ENCODE data around the gene NSMF.
A peak's percentile ranks its signal among the peaks of the same experiment; 100 is the strongest.
"Not testable (repeated sequence)": the region's sequence is repeated elsewhere in the genome, so short reads cannot be mapped to it uniquely, and the experiment has no call there.

Gene NSMF

DNA sequence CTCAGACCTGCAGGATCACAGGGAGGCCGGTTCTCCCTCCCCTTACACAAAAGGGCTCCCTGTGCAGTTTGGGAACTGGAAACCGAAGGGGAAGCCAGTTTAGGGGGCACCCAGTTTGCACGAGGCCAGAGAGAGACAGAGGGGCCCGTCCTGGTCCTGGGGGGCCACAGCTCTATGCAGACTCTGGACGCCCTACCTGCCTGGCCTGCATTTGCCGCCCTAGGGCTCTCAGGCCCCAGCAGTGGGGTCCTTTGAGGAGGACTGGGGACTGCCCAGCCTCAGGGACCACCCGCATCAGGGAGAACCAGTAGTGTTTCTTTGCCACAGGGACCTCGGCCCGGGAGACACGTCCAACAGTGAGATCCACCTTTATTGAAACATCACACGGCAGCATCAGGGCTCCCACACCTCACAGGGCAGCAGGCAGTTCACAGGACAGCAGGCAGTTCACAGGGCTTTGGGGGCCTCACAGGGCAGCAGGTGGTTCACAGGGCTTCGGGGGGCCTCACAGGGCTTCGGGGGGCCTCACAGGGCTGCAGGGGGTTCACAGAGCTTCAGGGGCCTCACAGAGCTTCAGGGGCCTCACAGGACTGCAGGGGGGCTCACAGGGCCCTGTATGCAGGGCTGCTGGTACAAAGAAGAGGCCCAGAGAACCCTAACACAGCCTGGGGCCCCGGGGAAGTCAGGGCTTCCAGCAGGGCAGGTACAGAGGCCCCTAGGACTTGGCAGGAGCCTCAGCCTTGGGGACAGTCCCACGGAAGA lies 648 bp upstream of the NSMF start:
- no peak for DNase-seq (ENCODE audit: low read depth, low spot score)

DNA sequence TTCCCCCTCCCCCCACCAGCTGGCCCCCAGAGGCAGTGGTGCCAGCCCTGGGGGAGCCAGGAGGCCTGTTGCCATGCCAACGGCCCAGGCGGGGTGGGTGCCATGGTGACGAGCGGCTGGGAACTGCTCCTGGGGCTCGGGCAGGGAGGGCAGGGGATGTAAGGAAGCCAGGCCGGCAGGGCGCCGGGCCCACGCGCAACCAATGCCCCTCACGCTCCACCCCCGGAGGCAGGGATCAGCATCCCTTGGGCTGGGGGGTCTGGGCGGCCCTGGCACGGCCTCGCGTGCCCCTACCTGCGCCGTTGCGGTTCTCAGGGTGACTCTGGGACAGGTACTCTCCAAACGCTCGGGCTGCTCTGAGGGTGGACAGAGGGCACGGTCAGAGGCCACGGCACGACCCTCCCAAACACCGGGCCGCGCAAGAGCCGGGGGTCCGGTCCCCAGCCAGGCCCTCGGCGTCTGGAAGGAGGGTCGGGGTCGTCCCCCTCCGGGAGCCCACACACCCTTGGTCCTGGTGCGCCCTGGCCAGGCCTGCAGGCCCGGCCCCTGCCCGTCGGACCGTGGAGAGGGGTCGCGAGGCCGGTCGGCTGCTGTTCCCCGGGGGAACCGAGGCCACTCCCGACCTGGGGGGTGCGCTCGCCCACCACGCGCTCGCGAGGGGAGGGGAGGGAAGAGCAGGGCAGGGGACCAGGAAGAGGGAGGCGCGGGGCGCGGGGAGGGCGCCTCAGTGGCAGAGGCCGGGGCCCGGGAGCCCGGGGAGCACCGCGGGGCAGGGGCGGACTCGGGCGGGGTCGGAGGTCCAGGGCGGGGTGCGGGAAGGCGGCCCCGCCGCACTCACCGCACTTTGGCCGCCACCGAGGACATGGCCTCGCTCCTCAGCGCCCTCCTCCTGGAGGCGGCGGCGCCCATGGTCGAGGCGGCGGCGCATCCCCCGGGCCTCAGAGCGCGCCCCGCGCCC lies 661 bp downstream of the NSMF start:
- DNase-seq (ENCODE audit: low read depth, low spot score) = no peak

DNA sequence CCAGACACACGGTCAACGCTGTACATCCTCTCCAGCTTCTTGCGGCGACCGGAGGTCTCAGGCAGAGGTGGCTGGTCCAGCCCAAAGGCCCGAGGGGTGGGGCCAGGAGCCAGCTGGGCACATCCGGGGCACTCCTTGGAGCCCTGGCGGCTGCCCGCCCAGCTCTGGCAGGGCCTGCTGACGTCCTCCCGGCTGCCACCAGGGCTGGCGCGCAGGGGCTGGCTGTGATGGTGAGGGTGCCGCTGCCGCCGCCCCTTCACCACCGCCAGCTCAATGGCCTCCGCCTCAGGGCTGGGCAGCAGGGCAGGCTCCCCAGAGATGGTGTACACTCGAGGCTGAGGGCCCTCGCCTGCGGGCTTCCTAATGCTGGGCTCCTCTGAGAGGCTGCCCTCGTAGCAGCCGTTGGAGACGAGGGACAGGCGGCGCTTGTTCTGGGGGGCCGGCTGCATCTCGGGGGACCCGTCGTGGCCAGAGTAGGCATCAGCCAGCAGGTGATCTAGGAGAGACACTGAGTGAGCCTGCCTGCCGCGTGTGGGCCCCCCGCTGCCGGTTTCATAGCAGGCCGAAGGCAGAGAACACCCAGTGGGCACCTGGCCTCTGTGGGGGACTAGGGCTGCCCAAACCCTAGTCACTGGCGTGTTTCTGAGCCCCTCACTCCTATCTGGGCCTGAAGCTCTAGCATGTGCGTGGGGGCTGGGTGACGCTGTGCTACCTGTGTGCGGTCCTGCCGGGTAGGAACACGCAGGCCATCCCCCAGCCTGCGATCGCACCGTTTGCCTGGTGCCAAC lies 1.5 kb downstream of the NSMF start:
- DNase-seq (ENCODE audit: low read depth, low spot score) = no peak

GRCh38 chr9:137456864-137457405 lies 2.2 kb downstream of the NSMF start:
- no peak for DNase-seq (ENCODE audit: low read depth, low spot score)

DNA sequence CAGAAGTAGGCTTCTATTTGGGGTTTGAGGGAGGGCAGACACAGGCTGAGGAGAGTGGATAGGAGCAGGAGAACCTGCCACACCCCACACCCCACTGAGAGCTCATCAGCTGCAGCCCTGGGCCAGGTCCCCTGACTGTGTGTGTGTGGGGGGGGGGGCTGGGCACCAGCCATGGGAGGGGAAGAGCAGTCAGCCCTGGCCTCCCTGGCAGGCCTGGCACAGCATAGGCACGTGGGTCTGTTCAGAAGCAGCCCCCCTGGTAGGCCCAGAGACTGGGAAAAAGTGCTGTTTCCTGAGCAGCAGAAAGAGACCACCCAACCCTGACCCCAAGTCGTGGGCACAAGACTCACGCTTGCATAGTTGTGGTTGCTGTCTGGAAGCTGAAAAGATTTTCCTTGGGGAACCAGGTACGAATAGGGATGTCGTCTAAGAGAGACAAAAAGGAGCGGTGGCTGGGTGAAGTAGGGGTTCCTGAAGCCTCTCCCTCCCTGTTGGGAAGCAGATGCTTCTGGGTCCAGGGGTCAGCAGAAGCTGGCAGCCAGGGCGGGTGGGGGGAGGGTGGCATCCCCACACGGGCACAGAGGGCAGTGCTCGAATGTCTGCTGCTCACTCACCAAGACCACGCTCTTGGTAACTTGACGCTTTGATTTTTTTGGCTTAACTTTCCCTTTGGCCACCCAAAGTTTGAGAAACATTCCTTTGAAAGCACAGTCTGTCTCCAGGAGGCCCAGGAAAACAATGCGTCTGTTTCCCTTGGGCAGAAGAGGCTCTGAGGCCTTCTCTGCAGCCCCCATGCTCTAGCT lies 2.9 kb downstream of the NSMF start:
- DNase-seq (ENCODE audit: low read depth, low spot score) = no peak

GRCh38 chr9:137455359-137455991 lies 3.7 kb downstream of the NSMF start:
- no peak for DNase-seq (ENCODE audit: low read depth, low spot score)

GRCh38 chr9:137454597-137455358 lies 4.4 kb downstream of the NSMF start:
- DNase-seq (ENCODE audit: low read depth, low spot score) = no peak

DNA sequence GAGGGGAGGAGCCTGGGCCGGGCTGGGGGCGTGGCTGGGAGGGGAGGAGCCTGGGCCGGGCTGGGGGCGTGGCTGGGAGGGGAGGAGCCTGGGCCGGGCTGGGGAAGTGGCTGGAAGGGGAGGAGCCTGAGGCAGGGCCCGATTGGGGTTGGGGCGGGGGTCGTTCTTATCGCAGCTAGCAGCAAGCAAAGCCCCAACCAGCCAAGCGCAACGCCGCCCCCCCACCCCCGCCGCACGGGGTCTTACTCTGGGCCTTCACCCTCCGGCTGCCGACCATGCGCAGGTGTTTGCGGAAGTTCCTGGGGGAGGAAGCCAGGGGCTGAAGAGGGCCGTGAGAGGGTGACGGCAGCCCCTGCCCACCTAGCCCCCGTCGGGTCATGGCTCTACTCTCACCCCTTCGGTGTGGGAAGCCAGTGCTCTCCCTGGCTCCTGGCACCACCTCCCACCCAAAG lies 5.0 kb downstream of the NSMF start:
- no peak for DNase-seq (ENCODE audit: low read depth, low spot score)

GRCh38 chr9:137453643-137454081 lies 5.5 kb downstream of the NSMF start:
- peak; percentile 85 for DNase-seq (ENCODE audit: low read depth, low spot score)

GRCh38 chr9:137452761-137453642 lies 6.1 kb downstream of the NSMF start:
- no peak for DNase-seq (ENCODE audit: low read depth, low spot score)

DNA sequence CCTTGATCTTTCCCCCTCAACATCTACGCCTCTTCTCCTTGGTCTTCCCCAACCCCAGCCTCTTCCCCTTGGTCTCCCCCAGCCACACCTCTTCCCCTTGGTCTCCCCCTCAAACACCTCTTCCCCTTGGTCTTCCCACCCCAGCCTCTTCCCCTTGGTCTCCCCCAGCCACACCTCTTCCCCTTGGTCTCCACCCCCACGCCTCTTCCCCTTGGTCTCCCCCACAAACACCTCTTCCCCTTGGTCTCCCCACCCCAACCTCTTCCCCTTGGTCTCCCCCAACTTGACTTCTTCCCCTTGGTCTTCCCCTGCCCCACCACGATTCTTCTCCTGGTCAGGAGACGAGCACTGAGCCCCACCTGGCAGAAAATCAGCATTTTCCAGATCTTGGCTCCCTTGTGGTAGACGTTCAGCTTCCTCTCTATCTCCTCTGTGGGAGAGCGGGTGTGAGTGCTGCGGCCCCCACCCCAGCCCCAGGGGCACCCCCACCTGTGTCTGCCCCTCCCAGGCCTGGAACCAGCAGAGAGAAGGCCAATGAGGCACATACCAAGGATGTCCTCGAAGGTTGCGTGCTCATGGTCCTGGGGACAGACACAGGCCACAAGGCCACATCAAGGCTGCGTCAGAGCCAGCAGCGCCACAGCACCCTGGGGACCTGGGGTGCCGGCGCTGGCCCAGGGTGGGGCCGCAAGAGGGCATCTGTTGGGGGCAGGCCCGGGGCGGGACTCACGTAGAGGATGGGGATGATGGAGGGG lies 7.0 kb downstream of the NSMF start:
- DNase-seq (ENCODE audit: low read depth, low spot score) = no peak

DNA sequence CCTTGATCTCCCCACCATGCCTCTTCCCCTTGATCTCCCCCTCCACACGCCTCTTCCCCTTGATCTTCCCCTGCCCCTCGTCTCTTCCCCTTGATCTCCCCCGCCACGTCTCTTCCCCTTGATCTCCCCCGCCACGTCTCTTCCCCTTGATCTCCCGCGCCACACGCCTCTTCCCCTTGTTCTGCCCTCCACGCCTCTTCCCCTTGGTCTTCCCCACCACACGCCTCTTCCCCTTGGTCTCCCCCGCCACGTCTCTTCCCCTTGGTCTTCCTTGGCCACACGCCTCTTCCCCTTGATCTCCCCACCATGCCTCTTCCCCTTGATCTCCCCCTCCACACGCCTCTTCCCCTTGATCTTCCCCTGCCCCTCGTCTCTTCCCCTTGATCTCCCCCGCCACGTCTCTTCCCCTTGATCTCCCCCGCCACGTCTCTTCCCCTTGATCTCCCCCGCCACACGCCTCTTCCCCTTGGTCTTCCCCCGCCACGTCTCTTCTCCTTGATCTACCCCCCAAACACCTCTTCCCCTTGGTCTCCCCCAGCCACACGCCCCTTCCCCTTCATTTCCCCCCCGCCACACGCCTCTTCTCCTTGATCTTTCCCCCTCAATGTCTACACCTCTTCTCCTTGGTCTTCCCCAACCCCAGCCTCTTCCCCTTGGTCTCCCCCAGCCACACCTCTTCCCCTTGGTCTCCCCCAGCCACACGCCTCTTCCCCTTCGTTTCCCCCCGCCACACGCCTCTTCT lies 7.7 kb downstream of the NSMF start:
- not testable (repeated sequence) for DNase-seq (ENCODE audit: low read depth, low spot score)

- not testable (repeated sequence) for DNase-seq (ENCODE audit: low read depth, low spot score)
Observed at GRCh38 chr9:137450539-137451222, 8.5 kb downstream of the NSMF start.

DNA sequence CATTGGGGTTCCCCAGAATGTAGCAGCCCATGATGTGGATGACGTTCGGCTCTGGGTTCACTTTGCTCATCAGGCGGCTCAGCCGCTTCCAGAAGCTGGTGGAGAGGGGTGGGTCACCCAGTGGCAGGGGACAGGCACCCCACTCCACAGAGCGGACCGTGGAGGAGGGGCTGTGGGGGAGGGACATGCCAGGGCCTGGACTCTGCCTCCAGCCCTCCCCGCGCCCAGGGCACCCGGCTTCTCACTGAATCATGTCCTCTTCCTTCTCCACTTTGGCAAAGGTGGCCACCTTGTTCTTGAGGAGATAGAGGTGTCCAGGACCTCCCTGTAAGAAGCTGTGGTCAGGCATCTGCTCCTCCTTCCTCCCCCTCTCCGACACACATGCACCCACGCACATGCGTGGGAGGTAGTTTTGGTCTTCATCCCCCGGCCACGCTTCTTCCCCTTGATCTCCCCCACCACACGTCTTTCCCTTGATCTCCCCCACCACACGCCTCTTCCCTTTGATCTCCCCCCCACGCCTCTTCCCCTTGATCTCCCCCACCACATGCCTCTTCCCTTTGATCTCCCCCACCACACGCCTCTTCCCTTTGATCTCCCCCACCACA lies 9.1 kb downstream of the NSMF start:
- DNase-seq (ENCODE audit: low read depth, low spot score) = no peak

DNA sequence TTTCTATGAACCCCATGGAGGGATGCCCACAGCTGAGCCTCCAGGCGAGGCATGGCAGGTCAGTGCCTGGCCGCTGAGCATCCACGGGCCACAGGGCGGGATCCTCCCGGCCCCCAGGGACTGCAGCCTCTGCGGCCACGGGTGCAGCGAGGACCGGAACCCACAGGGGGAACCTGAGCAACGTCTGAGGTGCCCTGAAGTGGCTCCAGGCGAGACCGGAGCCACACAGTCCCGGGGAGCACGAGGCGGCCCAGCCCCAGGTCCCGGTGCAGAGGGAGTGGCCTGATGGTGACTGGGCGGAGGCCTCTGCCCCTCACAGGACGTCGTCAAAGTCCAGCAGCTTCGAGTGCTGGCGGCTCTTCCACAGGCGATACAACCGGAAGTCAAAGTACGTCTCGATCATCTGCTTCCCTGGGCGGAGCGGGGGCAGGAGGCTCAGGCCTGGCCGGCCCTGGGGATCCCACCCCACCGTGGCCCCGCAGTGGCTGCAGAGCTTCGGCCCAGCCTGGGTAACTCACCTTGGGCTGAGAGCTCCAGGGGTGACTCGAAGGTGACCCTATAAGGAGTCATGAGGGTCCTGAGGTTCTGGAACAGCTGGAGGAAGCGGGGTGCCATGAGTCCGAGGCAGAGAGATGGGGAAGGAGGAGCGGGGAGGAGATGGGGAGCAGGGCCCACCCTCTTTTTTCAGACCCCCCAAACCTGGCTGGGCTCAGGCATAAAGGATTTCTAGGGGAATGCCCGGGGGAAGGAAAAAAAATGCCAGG lies 9.9 kb downstream of the NSMF start:
- DNase-seq (ENCODE audit: low read depth, low spot score) = no peak
